ENCODE measurements around the gene PRSS23. TPM values are rescaled to one million over a fixed set of nuclear protein-coding genes. Genes with fewer than 3 reads are reported as not detected.

The PRSS23 gene
- total and polyA plus RNA-seq, 8 donors, result 4.1 to 98.8 (median 28.1) TPM

- H3K9me3 ChIP-seq, result no peaks in the 10 kb centered on the region
- intact Hi-C loops (cut with DNase I; ENCODE audit: low total_unique reads), result no loop called here
- peak overlapping the region in 2 of 5 donors; percentile 7 to 64 for H3K27ac ChIP-seq
- no peak for DNase-seq
- peaks cover 3 to 59% (median 25%) of the 10 kb centered on the region in 4 donors for H3K4me1 ChIP-seq
- H3K4me3 ChIP-seq, result no peak overlapping the region
- H3K36me3 ChIP-seq, result peaks cover 0 to 11% (median 3%) of the 10 kb centered on the region in 4 donors
- H3K27me3 ChIP-seq, result no peaks in the 10 kb centered on the region
- WGBS, 5 donors, result 71 to 96% (median 89%) methylated on average over 1 of the region's 1 CpG
- no peak for TF ChIP-seq POLR2A (IDR thresholded peaks at IDR 0.05)
- no peak for TF ChIP-seq EP300 (IDR thresholded peaks at IDR 0.05)
- TF ChIP-seq CTCF (IDR thresholded peaks at IDR 0.05), result no peak
- no peak for TF ChIP-seq POLR2AphosphoS5 (IDR thresholded peaks at IDR 0.05)
Measured at GRCh38 chr11:86812981-86813380, 12.6 kb downstream of the PRSS23 start.

- WGBS, 5 donors, result 56 to 81% (median 57%) methylated on average over 3 of the region's 3 CpGs
- H3K27ac ChIP-seq, result peak overlapping the region in 4 of 5 donors; percentile 31 to 79 (median 73)
- peaks cover 6 to 66% (median 31%) of the 10 kb centered on the region in 4 donors for H3K4me1 ChIP-seq
- no peak for TF ChIP-seq CTCF (IDR thresholded peaks at IDR 0.05)
- TF ChIP-seq POLR2AphosphoS5 (IDR thresholded peaks at IDR 0.05), result peak in 2 of 3 donors; percentile 52 to 66
- peak in 1 of 2 donors; percentile 35 for DNase-seq
- H3K4me3 ChIP-seq, result no peak overlapping the region
- intact Hi-C loops (cut with DNase I; ENCODE audit: low total_unique reads), result loop anchor here (5.0 kb wide), 1 partner anchor 352 kb away; no protein-coding TSS in a partner anchor
- H3K9me3 ChIP-seq, result no peaks in the 10 kb centered on the region
- no peaks in the 10 kb centered on the region for H3K27me3 ChIP-seq
- H3K36me3 ChIP-seq, result no peaks in the 10 kb centered on the region
Measured at GRCh38 chr11:86814775-86815174, 14.4 kb downstream of the PRSS23 start.

GRCh38 chr11:86815726-86816125, 15.4 kb downstream of the PRSS23 start:
- Histone ChIP-seq H3K4me3 (no peak overlapping the region), H3K4me1 (peaks cover 6 to 66% (median 31%) of the 10 kb centered on the region in 4 donors), H3K27me3 (no peaks in the 10 kb centered on the region), H3K9me3 (no peaks in the 10 kb centered on the region), H3K27ac (peak overlapping the region in 4 of 5 donors; percentile 31 to 79 (median 73)), H3K36me3 (no peaks in the 10 kb centered on the region)
- DNase-seq, result no peak
- 73 to 93% (median 88%) methylated on average over 2 of the region's 2 CpGs for WGBS, 5 donors
- intact Hi-C loops (cut with DNase I; ENCODE audit: low total_unique reads), result loop anchor here (5.0 kb wide), 1 partner anchor 353 kb away; no protein-coding TSS in a partner anchor
- no peak for TF ChIP-seq POLR2A (IDR thresholded peaks at IDR 0.05)
- TF ChIP-seq POLR2AphosphoS5 (IDR thresholded peaks at IDR 0.05), result no peak
- no peak for TF ChIP-seq EP300 (IDR thresholded peaks at IDR 0.05)
- no peak for TF ChIP-seq CTCF (IDR thresholded peaks at IDR 0.05)

- TF ChIP-seq POLR2AphosphoS5 (IDR thresholded peaks at IDR 0.05) (peak in 2 of 3 donors; percentile 64 to 79), POLR2A (IDR thresholded peaks at IDR 0.05) (no peak), CTCF (IDR thresholded peaks at IDR 0.05) (no peak), EP300 (IDR thresholded peaks at IDR 0.05) (peak; percentile 12)
- H3K27ac ChIP-seq, result peak overlapping the region in 4 of 5 donors; percentile 31 to 79 (median 73)
- H3K27me3 ChIP-seq, result no peaks in the 10 kb centered on the region
- intact Hi-C loops (cut with DNase I; ENCODE audit: low total_unique reads), result loop anchor here (5.0 kb wide), 1 partner anchor 354 kb away; no protein-coding TSS in a partner anchor
- H3K4me1 ChIP-seq, result peaks cover 6 to 61% (median 30%) of the 10 kb centered on the region in 4 donors
- H3K36me3 ChIP-seq, result no peaks in the 10 kb centered on the region
- 70 to 82% (median 72%) methylated on average over 5 of the region's 5 CpGs for WGBS, 5 donors
- no peak overlapping the region for H3K4me3 ChIP-seq
- no peaks in the 10 kb centered on the region for H3K9me3 ChIP-seq
- peak in 1 of 2 donors; percentile 46 for DNase-seq
Measured at GRCh38 chr11:86816251-86816726, 15.9 kb downstream of the PRSS23 start.
